Measurements from ENCODE around the gene NDST4.

- TF ChIP-seq EZH2phosphoT487 (IDR thresholded peaks at IDR 0.05; ENCODE audit: low read depth) (no peak), CTCF (IDR thresholded peaks at IDR 0.05; ENCODE audit: low read depth, low read length) (no peak)
Measured at GRCh38 chr4:115110191-115111181, 2.9 kb downstream of the NDST4 start.
